ENCODE results near the gene ZDHHC14.
"Not testable (repeated sequence)": the region's sequence is repeated elsewhere in the genome, so short reads cannot be mapped to it uniquely, and the experiment has no call there.

Gene ZDHHC14

DNA sequence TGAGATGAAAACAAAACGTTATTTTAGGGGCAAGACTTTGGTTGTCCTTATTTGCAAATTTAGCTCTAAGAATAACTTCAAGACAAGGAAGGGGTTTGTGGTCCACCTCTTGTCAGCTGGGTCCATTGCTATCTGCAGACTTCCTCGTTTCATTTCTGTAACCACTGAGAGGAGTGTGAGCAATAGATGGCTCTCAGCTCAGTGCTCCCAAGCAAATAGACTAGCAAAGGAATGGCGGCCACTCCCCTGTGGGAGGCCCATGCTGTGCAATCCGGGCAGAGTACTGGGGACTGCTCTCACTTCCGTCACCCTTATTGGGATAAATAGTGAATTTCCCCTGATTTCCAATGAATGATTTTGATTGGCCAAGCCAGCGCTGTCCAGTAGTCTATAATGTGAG is 176.6 kb downstream of the ZDHHC14 start:
- no peak for DNase-seq

GRCh38 chr6:157558049-157558448 is 177.1 kb downstream of the ZDHHC14 start:
- no peak for DNase-seq

- DNase-seq: no peak
Observed at GRCh38 chr6:157558487-157559200, 177.7 kb downstream of the ZDHHC14 start.

DNA sequence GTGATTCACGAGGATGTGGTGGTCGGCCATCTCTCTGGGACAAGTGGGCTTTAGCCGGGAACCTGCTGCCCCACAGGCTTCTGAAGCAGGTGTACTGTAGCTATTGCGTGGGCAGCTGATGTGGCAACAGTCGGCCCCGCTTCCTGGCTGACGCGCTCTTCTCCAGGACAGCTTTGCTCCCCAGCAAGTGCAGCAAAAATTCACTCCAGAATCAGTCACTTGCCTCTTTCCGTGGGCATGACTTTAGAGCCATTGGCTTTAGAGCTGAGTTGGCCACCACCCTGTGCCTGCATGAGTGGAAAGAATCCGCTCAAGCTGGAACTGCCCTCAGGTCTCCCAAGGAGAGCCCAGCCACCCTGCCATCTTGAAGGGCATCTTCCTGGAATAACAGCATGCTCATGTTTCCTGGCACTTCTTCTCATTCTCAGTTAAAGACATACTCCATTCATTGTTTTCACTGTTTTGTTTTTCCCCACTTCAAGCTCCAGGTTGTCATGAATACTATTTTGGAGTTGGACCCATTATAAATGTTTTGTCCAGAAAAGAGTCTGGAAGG is 178.3 kb downstream of the ZDHHC14 start:
- DNase-seq: no peak

- not testable (repeated sequence) for DNase-seq
Observed at GRCh38 chr6:157560063-157560462, 179.1 kb downstream of the ZDHHC14 start.

DNA sequence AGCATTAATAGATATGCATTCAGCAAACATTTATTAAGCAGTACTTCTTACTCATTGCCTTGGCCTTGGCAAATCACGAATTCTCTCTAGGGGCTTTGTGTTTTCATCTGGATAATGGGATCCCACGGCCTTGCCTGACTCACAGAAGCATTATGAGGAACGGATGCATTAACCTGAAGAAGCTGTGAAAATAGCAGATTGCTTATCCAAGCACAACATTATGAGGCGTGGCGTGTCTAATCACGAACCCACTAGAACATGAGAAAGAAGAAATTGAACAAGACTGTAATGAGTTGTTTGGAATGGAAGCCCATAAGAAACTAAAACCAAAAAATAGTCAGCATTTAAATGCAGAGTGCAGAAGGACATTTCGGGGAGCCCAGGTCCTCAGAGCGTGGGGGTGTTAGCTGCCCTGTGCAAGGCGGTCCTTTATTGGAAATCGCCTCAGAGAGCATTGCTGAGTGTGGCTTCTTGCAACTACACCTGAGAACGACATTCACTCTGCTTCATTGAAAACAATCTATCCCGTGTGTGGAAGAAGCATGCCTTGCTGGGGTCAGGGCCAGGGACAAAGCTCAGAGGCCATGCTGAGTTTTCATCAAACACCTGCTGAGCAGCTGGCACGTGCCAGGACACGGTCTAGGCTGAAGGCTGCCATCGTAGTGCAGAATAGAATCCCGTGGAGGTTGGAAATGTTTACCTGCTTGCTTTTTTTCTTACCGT is 179.9 kb downstream of the ZDHHC14 start:
- DNase-seq: no peak

DNA sequence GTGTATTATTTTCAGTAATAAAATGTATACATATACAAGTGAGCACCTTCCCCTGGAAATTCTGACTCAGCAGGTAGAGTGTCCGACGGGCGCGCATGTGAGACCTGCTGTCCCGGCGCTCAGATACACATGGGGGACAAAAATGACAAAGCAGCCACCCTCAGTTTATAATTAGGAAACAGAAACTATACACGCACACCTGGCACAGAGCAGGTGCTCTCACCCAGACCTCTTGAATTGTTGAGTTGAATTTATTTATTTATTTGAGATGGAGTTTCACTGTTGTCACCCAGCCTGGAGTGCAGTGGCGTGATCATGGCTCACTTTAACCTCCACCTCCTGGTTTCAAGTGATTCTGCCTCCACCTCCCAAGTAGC is 180.4 kb downstream of the ZDHHC14 start:
- no peak for DNase-seq

GRCh38 chr6:157561929-157562810 is 181.2 kb downstream of the ZDHHC14 start:
- no peak for DNase-seq

GRCh38 chr6:157562997-157563396 is 182.0 kb downstream of the ZDHHC14 start:
- no peak for DNase-seq

GRCh38 chr6:157563611-157564284 is 182.8 kb downstream of the ZDHHC14 start:
- DNase-seq: no peak

GRCh38 chr6:157568702-157569101 is 187.7 kb downstream of the ZDHHC14 start:
- no peak for DNase-seq

GRCh38 chr6:157569543-157569942 is 188.6 kb downstream of the ZDHHC14 start:
- no peak for DNase-seq

DNA sequence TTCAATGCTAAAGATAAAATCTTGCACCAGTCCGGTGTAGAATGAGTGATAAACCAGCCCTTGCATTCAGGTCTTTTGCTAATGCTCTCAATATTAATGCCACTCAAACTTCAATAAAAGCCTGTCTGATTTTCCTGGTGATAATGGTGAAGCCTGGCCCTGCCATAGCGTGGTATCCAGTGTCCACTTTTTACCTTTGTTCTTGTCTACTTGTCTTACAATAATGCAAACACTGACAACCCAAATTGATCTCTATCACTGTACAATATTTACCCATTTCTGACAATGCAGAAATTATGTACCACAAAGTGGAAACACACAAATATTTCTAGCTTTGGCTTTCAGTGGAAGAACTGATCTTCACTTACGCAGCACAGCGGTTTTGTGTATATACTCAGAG is 189.1 kb downstream of the ZDHHC14 start:
- no peak for DNase-seq

GRCh38 chr6:157570752-157571151 is 189.8 kb downstream of the ZDHHC14 start:
- DNase-seq: no peak

- DNase-seq: no peak
Observed at GRCh38 chr6:157571269-157571668, 190.3 kb downstream of the ZDHHC14 start.

GRCh38 chr6:157571950-157572349 is 191.0 kb downstream of the ZDHHC14 start:
- no peak for DNase-seq

GRCh38 chr6:157574851-157575424 is 193.9 kb downstream of the ZDHHC14 start:
- DNase-seq: no peak

DNA sequence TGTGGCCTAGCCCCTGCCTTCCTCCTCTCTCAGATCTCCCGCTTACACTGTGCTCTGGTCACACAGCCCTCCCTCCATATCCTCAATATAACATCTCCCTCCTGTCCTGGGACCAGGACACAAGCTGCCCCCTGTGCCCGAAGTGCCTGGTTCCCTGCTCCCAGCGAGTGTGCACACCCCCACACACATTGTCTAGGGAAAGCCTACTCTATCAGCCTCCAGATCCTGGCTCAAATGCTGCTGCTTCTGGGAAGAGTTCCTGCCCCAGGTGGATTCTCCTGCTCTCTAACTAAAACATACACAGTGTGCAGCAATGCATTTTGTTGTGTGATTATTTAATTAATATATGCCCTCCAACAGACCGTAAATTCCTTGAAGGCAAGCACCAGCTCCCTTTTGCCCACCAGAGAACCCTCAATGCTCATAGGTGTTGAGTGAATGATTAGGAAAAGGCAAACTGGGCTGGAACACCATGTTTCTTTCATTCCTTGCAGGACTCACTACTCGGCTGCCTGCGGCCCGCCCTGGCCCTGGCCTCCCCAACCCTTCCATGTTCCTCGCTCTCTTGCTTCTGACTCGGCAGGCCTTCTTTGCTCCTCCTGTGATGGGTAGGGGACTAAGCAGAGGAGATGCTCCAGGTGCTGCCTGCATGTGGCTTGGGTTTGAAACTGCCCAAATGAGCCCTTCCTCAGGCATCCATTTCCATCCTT is 194.6 kb downstream of the ZDHHC14 start:
- DNase-seq: no peak

DNA sequence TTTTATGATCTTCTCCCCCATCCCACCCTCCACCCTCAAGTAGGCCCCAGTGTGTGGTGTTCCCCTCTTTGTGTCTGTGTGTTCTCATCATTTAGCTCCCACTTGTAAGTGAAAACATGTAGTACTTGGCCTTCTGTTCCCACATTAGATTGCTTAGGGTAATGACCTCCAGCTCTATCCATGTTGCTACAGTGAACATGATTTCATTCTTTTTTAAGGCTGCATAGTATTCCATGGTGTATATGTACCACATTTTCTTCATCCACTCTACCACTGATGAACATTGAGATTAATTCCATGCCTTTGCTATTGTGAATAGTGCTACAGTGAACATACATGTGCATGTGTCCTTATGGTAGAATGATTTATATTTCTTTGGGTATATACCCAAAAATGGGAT is 196.0 kb downstream of the ZDHHC14 start:
- DNase-seq: not testable (repeated sequence)

DNA sequence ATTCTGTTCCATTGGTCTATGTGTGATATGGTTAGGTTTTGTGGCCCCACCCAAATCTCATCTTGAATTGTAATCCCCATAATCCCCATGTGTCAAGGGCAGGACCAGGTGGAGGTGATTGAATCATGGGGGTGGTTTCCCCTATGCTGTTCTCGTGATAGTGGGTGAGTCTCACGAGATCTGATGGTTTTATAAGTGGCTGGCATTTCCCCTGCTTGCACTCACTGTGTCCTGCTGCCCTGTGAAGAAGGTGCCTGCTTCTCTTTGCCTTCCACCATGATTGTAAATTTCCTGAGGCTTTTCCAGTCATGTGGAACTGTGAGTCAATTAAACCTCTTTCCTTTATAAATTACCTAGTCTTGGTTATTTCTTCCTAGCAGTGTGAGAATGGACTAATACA is 197.5 kb downstream of the ZDHHC14 start:
- DNase-seq: not testable (repeated sequence)

DNA sequence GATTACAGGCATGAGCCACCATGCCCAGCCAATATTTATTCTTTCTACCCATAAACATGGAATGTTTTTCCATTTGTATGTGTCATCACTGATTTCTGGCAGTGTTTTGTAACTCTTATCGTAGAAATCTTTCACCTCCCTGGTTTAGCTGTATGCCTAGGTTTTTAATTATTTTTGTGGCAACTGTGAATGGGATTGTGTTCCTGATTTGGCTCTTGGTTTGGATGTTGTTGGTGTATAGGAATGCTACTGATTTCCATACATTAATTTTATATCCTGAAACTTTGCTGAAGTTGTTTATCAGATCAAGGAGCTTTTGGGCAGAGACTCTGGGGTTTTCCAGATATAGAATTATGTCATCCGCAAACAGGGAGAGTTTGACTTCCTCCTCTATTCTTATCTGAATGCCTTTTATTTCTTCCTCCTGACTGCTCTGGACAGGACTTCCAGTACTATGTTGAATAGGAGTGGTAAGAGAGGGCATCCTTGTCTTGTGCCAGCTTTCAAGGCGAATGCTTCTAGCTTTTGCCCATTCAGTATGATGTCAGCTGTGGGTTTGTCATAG is 198.6 kb downstream of the ZDHHC14 start:
- no peak for DNase-seq

All from right forelimb (tissue), 1 donor.